GM19372 (cell line): ENCODE results near the gene TXNDC11.

ENCODE experiments used
- ATAC-seq: cut with Tn5 transposase; IDR thresholded peaks from one replicate; pipeline ENCODE4 v1.9.1; 2021; ENCODE audit warnings: mild to moderate bottlenecking, low read depth, moderate library complexity; ENCODE audit not compliant: unreplicated experiment

TXNDC11 gene

GRCh38 chr16:11752856-11753255 lies 10.2 kb upstream of the TXNDC11 start:
- no peak for ATAC-seq

DNA sequence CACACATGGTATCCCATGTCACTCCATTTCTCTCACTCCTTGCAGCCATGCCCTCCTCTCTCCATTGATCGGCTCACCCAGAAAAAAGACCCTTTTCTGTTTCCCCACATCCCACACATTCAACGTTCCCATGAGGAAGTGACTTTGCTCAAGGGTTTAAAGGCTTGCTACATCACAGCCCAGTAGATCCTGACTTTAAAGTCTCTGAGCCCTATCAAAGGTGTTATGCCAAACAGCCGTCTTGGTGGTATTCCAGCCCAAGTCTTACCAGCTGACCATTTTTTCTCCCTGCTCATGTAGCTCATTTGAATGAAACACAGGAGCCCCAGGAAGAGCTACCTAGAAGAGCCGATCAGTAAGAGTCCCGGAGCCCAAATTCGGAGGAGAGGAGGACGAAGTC lies 7.4 kb upstream of the TXNDC11 start:
- ATAC-seq, result no peak

DNA sequence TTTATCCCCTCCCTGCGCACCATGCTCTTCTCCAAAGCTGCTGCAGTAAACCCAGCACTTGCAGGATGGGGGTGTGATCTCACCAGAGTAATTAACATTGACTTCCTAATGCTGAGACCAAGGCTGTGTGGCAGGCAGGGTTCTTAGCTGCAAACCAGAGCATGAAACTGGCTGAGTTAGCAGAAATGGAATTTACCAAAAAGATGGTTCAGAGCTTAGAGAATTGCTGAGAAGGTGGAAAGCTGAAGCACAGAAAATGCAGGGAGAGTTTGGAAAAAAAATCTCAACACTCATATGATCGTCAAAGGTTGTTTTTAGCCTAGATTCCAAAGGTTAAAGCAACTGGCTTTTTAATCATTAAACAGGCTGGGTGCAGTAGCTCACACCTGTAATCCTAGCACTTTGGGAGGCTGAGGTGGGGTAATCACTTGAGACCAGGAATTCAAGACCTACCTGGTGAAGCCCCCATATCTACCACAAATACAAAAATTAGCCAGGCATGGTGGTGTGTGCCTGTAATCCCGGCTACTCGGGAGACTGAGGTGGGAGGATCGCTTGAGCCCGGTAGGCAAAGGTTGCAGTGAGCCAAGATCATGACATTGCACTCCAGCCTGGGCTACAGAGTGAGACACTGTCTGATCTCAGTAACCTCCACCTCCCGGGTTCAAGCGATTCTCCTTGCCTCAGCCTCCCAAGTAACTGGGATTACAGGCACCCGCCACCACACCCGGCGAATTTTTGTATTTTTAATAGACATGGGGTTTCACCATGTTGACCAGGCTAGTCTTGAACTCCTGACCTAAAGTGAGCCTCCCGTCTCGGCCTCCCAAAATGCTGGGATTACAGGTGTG lies 6.0 kb upstream of the TXNDC11 start:
- no peak for ATAC-seq

GRCh38 chr16:11747949-11748403 lies 5.3 kb upstream of the TXNDC11 start:
- ATAC-seq, result no peak

GRCh38 chr16:11744075-11744470 lies 1.4 kb upstream of the TXNDC11 start:
- ATAC-seq, result no peak

DNA sequence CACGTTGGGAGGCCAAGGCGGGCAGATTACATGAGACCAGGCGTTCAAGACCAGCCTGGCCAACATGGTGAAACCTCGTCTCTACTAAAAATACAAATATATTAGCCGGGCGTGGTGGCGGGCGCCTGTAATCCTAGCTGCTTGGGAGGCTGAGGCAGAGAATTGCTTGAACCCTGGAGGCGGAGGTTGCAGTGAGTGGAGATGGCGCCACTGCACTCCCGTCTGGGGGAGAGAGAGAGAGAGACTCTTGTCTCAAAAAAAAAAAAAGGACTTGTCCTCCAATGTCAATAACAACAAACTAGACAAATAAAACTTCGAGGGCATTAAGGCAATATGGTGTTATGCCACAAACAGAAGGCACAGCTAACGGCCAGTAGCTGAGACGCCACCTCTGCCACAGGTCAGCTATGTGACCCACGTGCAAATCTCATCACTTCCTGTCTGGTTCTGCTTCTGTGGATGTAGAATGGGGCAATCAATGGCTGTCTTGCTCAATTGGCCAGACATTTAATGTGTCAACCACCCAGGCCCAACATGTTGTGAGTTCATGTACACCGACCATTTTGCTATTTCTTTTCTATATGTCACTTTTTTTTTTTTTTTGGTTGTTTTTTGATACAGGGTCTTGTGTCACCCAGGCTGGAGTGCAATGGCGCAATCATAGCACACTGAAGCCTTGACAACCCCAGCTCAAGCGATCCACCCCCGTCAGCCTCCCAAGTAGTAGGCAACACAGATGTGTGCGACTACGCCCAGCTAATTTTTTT lies 834 bp upstream of the TXNDC11 start:
- no peak for ATAC-seq

GRCh38 chr16:11742093-11742535 lies 543 bp downstream of the TXNDC11 start:
- peak; percentile 4 for ATAC-seq

DNA sequence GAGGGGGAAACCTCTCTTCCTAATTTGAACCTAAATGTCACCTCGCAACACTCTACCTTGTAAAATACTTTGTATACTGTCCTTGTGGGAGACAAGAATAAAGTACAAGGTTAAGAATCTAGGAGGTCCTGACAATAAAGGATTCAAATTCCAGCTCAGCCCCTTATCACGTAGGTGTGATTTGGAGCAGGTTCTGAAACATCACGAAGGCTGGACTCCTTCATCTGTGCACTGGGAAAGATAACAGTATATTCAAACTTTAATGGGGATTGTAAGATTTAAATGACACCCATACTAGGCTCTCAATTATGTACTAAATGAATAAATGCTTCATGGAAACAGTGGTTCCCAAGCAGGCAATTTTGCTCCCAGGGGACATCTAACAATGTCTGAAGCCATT lies 2.1 kb downstream of the TXNDC11 start:
- ATAC-seq, result no peak

GRCh38 chr16:11738742-11739544 lies 3.7 kb downstream of the TXNDC11 start:
- no peak for ATAC-seq

GRCh38 chr16:11737713-11738112 lies 4.9 kb downstream of the TXNDC11 start:
- ATAC-seq, result no peak

GRCh38 chr16:11736903-11737302 lies 5.8 kb downstream of the TXNDC11 start:
- ATAC-seq, result no peak

- no peak for ATAC-seq
These were observed 6.9 kb downstream of the TXNDC11 start for GRCh38 chr16:11735787-11736186.

DNA sequence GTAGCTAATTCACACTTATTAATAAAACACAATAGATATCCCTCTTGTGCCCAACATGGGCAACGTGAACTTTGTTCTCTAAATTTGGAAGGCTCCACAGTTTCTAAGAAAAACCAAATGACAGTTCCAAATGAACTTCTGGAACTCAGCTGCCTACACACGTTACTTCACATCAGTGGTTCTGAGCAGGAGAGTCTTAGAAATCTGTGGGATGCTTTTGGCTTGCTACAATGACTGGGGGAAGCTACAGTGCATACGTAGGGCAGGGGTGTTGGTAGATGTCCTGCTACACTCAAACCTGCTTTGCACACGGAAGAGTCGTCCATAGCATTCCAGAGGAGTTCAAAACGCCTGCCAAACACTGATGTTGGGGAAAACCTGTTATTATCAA lies 8.0 kb downstream of the TXNDC11 start:
- no peak for ATAC-seq

GRCh38 chr16:11734025-11734652 lies 8.5 kb downstream of the TXNDC11 start:
- no peak for ATAC-seq

DNA sequence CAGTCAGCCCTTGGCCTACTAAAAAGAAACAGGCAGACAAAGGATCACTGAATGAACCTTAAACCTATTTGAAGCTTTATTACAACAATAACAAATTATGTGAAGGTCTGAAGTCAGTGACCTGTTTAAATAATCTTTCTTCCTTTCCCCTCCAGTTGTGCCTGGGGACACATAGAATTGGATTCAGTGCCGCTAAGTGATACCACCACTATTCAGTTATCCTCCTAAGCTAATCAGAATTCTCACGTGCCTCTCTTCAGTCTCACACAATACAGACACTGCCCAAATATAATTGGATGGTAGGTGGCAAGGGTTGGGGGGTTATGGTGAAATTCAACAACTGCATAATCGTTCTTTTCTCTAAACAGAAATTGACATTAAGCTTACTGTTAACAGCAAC lies 11.4 kb downstream of the TXNDC11 start:
- ATAC-seq, result no peak

GRCh38 chr16:11729787-11730186 lies 12.9 kb downstream of the TXNDC11 start:
- no peak for ATAC-seq

GRCh38 chr16:11727796-11728543 lies 14.7 kb downstream of the TXNDC11 start:
- ATAC-seq, result no peak

DNA sequence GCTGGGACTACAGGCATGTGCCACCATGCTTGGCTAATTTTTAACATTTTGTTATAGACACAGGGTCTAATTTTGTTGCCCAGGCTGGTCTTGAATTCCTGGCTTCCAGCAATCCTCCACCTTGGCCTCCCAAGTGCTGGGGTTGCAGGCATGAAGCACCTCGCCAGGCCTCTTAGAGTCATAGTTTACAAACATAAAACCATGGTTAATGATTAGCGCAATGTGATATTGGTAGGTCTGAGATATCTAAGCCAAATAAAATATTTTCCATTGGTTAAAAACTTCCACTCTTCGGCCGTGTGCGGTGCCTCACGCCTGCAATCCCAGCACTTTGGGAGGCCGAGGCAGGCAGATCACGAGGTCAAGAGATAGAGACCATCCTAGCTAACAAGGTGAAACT lies 16.6 kb downstream of the TXNDC11 start:
- no peak for ATAC-seq

DNA sequence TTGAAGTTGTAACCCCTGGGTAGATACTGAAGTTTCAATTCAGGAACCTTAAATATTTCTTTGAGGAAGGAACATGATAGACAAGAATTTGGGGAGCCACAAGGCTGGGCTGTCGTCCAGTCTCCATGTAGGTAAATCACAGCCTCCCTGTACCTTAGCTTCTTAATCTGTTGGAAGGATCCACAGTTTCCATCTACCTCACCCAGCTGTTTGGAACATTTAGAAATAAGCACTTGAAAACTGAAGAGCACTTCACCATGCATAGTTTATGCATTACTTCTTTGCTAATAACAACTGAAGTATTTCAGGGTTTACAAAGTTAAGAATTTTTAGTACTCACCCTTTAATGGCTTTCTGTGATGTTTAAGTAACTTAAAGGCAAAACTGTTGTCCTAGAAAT lies 17.2 kb downstream of the TXNDC11 start:
- no peak for ATAC-seq

DNA sequence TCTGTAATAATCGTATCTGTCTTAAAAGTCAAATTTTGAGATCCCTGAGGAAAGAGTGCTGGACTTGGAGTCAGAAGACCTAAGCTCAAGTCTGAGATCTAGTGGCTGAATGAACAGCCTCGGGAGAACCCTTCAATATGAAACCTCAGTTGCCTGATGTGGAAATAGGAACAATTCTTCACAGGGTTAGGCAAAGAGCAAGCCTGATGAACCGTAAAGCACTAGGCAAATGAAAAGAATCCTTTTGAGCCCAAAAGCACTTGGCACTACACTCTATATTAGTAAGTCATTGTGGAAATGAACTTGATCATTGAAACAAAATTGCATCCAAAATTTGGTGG lies 20.2 kb downstream of the TXNDC11 start:
- ATAC-seq, result no peak
